Germinal center (tissue), 1 donor: ENCODE results near the gene ZMYND8.

ENCODE experiments used
- DNase-seq: peaks from one replicate; pipeline ENCODE4 v3.0.0; 2012; ENCODE audit warnings: mixed read lengths, low spot score

ZMYND8 gene

DNA sequence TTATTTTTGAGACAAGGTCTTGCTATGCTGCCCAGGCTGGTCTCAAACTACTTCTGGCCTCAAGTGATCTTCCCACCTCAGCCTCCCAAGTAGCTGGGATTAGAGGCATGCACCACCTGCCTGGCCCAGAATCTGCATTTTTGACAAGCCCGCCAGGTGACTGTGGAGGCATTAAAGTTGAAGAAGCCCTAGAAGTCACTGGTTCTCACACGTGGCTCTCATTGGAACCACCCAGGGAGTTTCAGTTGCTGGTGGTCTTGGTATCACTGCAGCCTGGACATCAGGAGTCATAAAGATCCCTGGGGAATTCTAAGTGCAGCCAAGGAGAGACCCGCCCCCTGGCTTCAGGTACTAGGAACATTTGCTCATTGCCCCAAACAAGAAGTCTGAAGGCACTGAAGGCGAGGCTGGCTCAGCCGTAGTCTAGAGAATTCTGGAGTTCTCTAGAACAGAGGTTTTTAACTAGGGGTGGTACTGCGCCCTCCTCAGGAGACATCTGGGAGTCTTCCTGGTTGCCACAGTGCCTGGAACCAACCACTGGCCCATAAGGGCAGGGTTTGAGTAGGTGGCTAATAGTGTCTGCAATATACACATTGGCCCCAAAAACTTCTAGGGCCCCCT lies 182.8 kb downstream of the ZMYND8 start:
- DNase-seq, result no peak

DNA sequence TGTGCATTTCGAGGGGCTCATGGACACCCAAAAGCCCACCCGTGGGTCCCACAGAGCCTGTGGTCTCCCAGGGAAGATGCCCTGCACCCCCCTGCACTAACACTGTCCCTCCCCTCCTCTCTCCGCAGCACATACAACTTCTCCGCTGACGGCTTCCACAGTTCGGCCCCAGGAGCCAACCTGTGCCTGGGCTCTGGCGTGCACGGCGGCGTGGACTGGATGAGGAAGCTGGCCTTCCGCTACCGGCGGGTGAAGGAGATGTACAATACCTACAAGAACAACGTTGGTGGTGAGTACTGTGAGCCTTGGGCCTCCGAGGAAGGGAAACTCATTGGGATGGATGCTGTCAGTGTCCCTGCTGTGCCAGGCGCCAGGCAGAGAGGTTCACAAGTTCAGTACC lies 183.9 kb downstream of the ZMYND8 start:
- no peak for DNase-seq

DNA sequence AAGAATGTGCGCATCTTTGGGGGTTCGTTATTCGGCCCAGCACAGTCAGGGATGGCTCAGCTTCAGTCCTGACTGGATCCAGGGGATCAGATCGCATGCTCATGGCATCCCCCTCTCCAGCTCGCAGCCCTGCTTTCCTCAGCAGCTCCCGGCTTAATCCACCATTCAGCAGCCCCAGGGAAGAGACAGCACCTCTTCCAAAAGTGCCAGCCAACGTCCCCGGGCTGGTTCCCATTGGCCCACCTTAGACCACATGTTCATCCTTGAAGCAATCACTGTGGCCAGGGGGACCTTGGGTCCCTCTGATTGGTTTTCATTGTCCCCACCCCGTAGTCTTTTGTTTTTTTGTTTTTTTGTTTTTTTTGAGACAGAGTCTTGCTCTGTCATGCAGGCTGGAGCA lies 188.7 kb downstream of the ZMYND8 start:
- DNase-seq, result no peak

DNA sequence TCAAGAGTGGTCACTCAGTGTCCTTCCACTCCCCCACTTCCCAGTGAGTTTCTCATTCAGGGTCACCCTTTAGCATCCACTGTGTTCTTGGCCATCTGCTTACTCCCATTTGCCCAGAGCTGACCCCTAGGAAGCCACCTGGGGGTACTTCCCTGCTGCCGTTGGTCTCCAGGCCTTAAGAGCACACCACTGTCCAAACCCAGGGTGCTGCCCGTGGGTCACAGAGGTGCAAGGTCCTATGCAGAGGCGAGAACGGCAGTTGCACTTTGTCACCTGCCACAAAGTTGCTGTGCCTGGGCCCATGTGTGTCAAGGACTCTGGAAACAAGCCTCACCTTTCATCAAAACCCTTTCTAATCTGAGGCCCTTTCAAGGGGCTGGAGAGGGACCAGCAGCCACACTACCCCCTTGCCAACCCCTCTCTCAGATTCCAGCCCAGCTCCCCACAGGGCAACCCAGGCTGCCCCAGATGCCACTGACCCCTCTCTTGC lies 191.1 kb downstream of the ZMYND8 start:
- DNase-seq, result no peak

DNA sequence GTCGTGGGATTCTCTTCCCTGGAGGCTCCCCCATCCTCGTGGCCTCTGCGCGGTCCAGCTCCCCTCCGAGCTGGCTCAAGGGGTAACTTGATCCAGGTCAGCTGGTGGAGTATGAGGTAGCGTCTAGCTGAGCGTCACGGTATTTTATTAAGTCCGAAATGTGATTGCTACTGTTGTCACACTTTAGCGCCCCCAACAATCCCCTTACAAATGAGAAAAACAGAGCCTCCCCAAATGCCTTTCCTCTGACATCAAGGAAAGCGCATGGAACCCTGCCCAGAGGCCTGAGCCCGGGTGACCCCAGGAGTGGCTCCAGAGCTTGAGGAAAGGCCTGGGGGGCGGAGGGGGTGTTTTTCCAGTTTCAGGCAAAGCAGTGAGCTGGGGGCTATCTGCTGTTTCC lies 192.4 kb downstream of the ZMYND8 start:
- DNase-seq, result no peak

DNA sequence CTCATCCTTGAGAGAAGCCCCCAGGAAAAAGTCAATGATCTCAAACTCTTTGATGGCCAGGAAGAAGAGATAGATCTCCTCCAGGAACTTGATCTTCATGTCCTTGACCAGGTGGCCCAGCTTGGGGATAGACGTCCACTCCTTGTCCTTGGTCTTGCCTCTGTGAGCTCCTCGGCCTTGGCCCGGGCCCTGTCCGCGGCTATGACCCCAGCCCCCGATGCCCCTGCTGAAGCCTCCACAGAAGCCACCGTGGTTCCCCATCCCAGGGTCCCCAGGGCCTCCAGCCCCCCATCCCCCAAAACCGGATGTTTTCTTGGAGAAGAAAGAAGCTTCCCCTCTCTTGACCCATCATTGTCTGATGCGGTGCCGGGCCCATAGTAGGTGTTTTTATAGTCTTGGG lies 195.1 kb downstream of the ZMYND8 start:
- no peak for DNase-seq

DNA sequence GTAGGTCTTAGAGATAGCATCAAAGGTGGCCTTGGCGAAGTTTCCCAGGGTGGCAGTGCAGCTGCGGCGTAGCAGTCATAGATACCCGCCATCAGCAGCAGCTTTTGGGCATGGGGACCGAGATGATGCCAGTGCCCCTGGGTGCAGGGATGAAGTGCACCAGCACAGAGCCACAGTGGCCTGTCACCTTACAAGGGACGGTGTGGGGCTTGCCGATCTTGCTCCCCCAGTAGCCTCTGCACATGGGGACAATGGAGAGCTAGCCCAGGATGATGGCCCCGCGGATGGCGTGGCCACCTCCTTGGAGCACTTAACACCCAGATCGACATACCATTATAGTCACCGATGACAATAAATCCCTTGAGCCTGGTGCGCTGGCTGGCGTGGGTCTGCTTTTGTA lies 195.5 kb downstream of the ZMYND8 start:
- DNase-seq, result no peak

DNA sequence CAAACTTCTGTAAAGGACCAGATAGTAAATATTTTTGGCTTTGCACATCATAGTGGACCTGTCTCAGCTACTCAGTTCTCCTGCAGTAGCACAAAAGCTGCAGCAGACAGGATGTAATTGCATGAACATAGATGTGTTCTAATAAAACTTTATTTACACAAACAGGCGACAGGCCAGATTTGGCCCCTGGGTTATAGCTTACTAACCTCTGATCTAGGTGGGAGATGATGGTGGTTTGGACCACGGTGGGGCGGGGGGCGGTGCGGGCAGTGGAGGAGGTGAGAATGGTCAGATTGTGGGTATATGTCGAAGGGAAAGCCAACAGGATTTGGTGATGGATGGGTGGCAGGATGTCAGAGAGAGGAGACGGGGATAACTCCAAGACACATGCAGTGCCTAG lies 196.3 kb downstream of the ZMYND8 start:
- DNase-seq, result no peak
